ENCODE data around the gene TSC1.

- TF ChIP-seq, protein P1, sequence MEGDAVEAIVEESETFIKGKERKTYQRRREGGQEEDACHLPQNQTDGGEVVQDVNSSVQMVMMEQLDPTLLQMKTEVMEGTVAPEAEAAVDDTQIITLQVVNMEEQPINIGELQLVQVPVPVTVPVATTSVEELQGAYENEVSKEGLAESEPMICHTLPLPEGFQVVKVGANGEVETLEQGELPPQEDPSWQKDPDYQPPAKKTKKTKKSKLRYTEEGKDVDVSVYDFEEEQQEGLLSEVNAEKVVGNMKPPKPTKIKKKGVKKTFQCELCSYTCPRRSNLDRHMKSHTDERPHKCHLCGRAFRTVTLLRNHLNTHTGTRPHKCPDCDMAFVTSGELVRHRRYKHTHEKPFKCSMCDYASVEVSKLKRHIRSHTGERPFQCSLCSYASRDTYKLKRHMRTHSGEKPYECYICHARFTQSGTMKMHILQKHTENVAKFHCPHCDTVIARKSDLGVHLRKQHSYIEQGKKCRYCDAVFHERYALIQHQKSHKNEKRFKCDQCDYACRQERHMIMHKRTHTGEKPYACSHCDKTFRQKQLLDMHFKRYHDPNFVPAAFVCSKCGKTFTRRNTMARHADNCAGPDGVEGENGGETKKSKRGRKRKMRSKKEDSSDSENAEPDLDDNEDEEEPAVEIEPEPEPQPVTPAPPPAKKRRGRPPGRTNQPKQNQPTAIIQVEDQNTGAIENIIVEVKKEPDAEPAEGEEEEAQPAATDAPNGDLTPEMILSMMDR (conservative IDR thresholded peaks at IDR 0.05; ENCODE audit: low read depth, low read length) = no peak
- no peak for TF ChIP-seq EZH2phosphoT487 (IDR thresholded peaks at IDR 0.05; ENCODE audit: borderline replicate concordance, low read length)
These were observed 34.0 kb downstream of the TSC1 start for GRCh38 chr9:132910376-132910775.

Measured in PC-3 (cell line).